H1 (cell line): ENCODE results near the gene RNU5D-1. TPM values are rescaled to one million over a fixed set of nuclear protein-coding genes. Genes with fewer than 3 reads are reported as not detected.

Experiments used
- CTCF ChIA-PET: fragments of 300-600 bp; sonication (Branson Sonifier 250); formaldehyde crosslinking; loops from one replicate; lab custom pipeline; 2021; ENCODE audit not compliant: partially characterized antibody; lab: Charles Lee
- POLR2A ChIA-PET: fragments of 300-600 bp; sonication (Branson Sonifier 250); formaldehyde crosslinking; loops from one replicate; lab custom pipeline; 2021; ENCODE audit warnings: inconsistent platforms; ENCODE audit not compliant: partially characterized antibody; lab: Charles Lee
- DNase-seq, 2 experiments: peaks; one replicate each; pipeline versions ENCODE4 v3.0.0 to v3.0.0-alpha.2; 2010 to 2022; ENCODE audit warnings: low spot score in 2 of 2, low read depth in 1 of 2, mixed read lengths in 1 of 2
- FAIRE-seq: peaks from 2 replicates; lab custom pipeline; 2011; peaks lifted over from hg19 to GRCh38; lab: Jason Lieb, UNC
- H2AFZ ChIP-seq: 2 replicates; pipeline ENCODE4 v1.8.1; 2012; ENCODE audit warnings: low read length, inconsistent platforms
- H2AK5ac ChIP-seq: 2 replicates; pipeline ENCODE4 v1.6.1; 2013; ENCODE audit warnings: low read depth, low read length
- H2BK120ac ChIP-seq: replicated peaks from 2 replicates; pipeline ENCODE3; 2013; ENCODE audit warnings: low read depth, low read length, inconsistent platforms
- H2BK12ac ChIP-seq: 2 replicates; pipeline ENCODE4 v1.6.1; 2013; ENCODE audit warnings: low read depth, low read length
- H2BK15ac ChIP-seq: 2 replicates; pipeline ENCODE4 v1.6.1; 2013; ENCODE audit warnings: low read length
- H2BK20ac ChIP-seq: 2 replicates; pipeline ENCODE4 v1.6.1; 2013; ENCODE audit warnings: low read length
- H2BK5ac ChIP-seq: 2 replicates; pipeline ENCODE4 v1.6.1; 2013; ENCODE audit warnings: low read depth, low read length
- H3K14ac ChIP-seq: 2 replicates; pipeline ENCODE4 v1.6.1; 2013; ENCODE audit warnings: inconsistent platforms; ENCODE audit not compliant: insufficient read length
- H3K18ac ChIP-seq: 2 replicates; pipeline ENCODE4 v1.6.1; 2013; ENCODE audit warnings: low read length; ENCODE audit errors: extremely low read depth
- H3K23ac ChIP-seq: 2 replicates; pipeline ENCODE4 v1.6.1; 2013; ENCODE audit warnings: inconsistent platforms; ENCODE audit not compliant: insufficient read length
- H3K23me2 ChIP-seq: 2 replicates; pipeline ENCODE4 v1.6.1; 2013; ENCODE audit warnings: low read depth, low read length
- H3K27ac ChIP-seq: 2 replicates; pipeline ENCODE4 v1.6.1; 2011; ENCODE audit warnings: low read depth, low read length, inconsistent platforms
- H3K27me3 ChIP-seq, 4 experiments: replicated peaks in 1 of 4; 1 replicate in 1 of 4; 2 replicates in 3 of 4; pipeline versions ENCODE4 v1.6.1 to v1.8.1; 2011 to 2013; ENCODE audit warnings: low read length in 3 of 4, mild to moderate bottlenecking in 3 of 4, inconsistent platforms in 2 of 4, mixed read lengths in 2 of 4, moderate library complexity in 1 of 4; ENCODE audit not compliant: control insufficient read depth in 3 of 4, insufficient read depth in 3 of 4; ENCODE audit errors: extremely low read depth in 1 of 4
- H3K36me3 ChIP-seq, 4 experiments: 2 replicates each; pipeline versions ENCODE4 v1.6.1 to v1.8.1; 2011 to 2013; ENCODE audit warnings: mild to moderate bottlenecking in 4 of 4, low read length in 3 of 4, moderate library complexity in 2 of 4, control low read depth in 1 of 4, inconsistent platforms in 1 of 4; ENCODE audit not compliant: insufficient read depth in 4 of 4, control insufficient read depth in 2 of 4
- H3K4ac ChIP-seq: replicated peaks from 2 replicates; pipeline ENCODE3; 2013; ENCODE audit warnings: low read length, low read depth, mixed read lengths, inconsistent platforms; ENCODE audit not compliant: insufficient read length
- H3K4me1 ChIP-seq, 4 experiments: replicated peaks in 1 of 4; 1 replicate in 1 of 4; 2 replicates in 3 of 4; pipeline versions ENCODE4 v1.6.1 to v1.8.1; 2011 to 2013; ENCODE audit warnings: low read length in 3 of 4, inconsistent platforms in 2 of 4, mixed read lengths in 1 of 4; ENCODE audit not compliant: insufficient read depth in 4 of 4, control insufficient read depth in 3 of 4
- H3K4me2 ChIP-seq, 2 experiments: 2 replicates each; pipeline versions ENCODE4 v1.6.1 to v1.8.1; 2011 to 2013; ENCODE audit warnings: low read depth in 2 of 2, low read length in 2 of 2, control low read depth in 1 of 2, inconsistent platforms in 1 of 2, mild to moderate bottlenecking in 1 of 2; ENCODE audit not compliant: insufficient read depth in 1 of 2
- H3K4me3 ChIP-seq, 4 experiments: fragments of 200-600, 300-600 bp in 1 of 4; sonication (generic), shearing (Covaris generic), sonication (Bioruptor Twin) in 1 of 4; 2 replicates each; pipeline versions ENCODE4 v1.5.1 to v1.8.1; 2011 to 2016; ENCODE audit warnings: low read length in 4 of 4, low read depth in 3 of 4, control low read depth in 2 of 4, inconsistent platforms in 2 of 4, mild to moderate bottlenecking in 2 of 4, mixed read lengths in 1 of 4, moderate library complexity in 1 of 4; ENCODE audit not compliant: insufficient read depth in 2 of 4; ENCODE audit errors: extremely low read depth in 1 of 4
- H3K56ac ChIP-seq: replicated peaks from 2 replicates; pipeline ENCODE3; 2013; ENCODE audit warnings: low read depth, mild to moderate bottlenecking, mixed read lengths, low read length, inconsistent platforms; ENCODE audit not compliant: insufficient read length
- H3K79me1 ChIP-seq: 2 replicates; pipeline ENCODE4 v1.6.1; 2013; ENCODE audit warnings: low read depth, low read length, control low read depth
- H3K79me2 ChIP-seq, 2 experiments: 2 replicates each; pipeline versions ENCODE4 v1.6.1 to v1.8.1; 2012 to 2013; ENCODE audit warnings: low read length in 2 of 2, mild to moderate bottlenecking in 2 of 2, inconsistent platforms in 1 of 2; ENCODE audit not compliant: insufficient read depth in 2 of 2, control insufficient read depth in 1 of 2
- H3K9ac ChIP-seq, 4 experiments: replicated peaks in 1 of 4; 1 replicate in 1 of 4; 2 replicates in 3 of 4; pipeline versions ENCODE4 v1.6.1 to v1.8.1; 2011 to 2013; ENCODE audit warnings: low read depth in 3 of 4, low read length in 3 of 4, control low read depth in 2 of 4, mild to moderate bottlenecking in 2 of 4, moderate library complexity in 2 of 4, inconsistent platforms in 1 of 4; ENCODE audit errors: extremely low read depth in 1 of 4
- H3K9me3 ChIP-seq, 2 experiments: 2 replicates each; pipeline versions ENCODE4 v1.6.1 to v1.8.1; 2012 to 2013; ENCODE audit warnings: mild to moderate bottlenecking in 2 of 2, moderate library complexity in 2 of 2, control low read depth in 1 of 2, inconsistent platforms in 1 of 2, low read depth in 1 of 2, low read length in 1 of 2, mixed read lengths in 1 of 2; ENCODE audit not compliant: insufficient read depth in 2 of 2
- H4K20me1 ChIP-seq, 2 experiments: replicated peaks in 1 of 2; 2 replicates each; pipeline versions ENCODE3 to v1.8.1; 2011 to 2013; ENCODE audit warnings: inconsistent platforms in 2 of 2, low read length in 2 of 2, mild to moderate bottlenecking in 1 of 2; ENCODE audit not compliant: insufficient read depth in 2 of 2, control insufficient read depth in 1 of 2
- H4K5ac ChIP-seq: 2 replicates; pipeline ENCODE4 v1.6.1; 2013; ENCODE audit warnings: low read length, low read depth, mixed read lengths, inconsistent platforms; ENCODE audit not compliant: insufficient read length
- H4K8ac ChIP-seq: 2 replicates; pipeline ENCODE4 v1.8.0; 2013; ENCODE audit warnings: mild to moderate bottlenecking, moderate library complexity, low read length, inconsistent platforms; ENCODE audit not compliant: insufficient read depth; ENCODE audit errors: extremely low read depth
- H4K91ac ChIP-seq: replicated peaks from 2 replicates; pipeline ENCODE3; 2013; ENCODE audit warnings: low read length, mixed read lengths, inconsistent platforms; ENCODE audit not compliant: insufficient read length
- BACH1 ChIP-seq: IDR thresholded peaks from 2 replicates; pipeline ENCODE4 v1.6.1; 2012; ENCODE audit warnings: low read length, improper control_type of control experiment
- BRCA1 ChIP-seq: IDR thresholded peaks from 2 replicates; pipeline ENCODE4 v1.6.1; 2012; ENCODE audit warnings: low read depth, low read length, improper control_type of control experiment
- CEBPB ChIP-seq: IDR thresholded peaks from 2 replicates; pipeline ENCODE4 v1.6.1; 2012; ENCODE audit warnings: low read depth, low read length
- CREB1 ChIP-seq: IDR thresholded peaks from 2 replicates; pipeline ENCODE4 v1.6.1; 2012; ENCODE audit warnings: inconsistent platforms
- EGR1 ChIP-seq: IDR thresholded peaks from 2 replicates; pipeline ENCODE4 v1.6.1; 2011; ENCODE audit warnings: low read depth, low read length, borderline replicate concordance
- EZH2 ChIP-seq: fragments of 200-600 bp; sonication (generic); IDR thresholded peaks from 2 replicates; pipeline ENCODE4 v1.7.1; 2012; ENCODE audit warnings: low read depth, mild to moderate bottlenecking, moderate library complexity, low read length, inconsistent platforms; ENCODE audit not compliant: severe bottlenecking
- HDAC6 ChIP-seq: IDR thresholded peaks from one replicate; pipeline ENCODE4 v1.7.1; 2012; ENCODE audit warnings: low read depth, mild to moderate bottlenecking, inconsistent platforms, low read length, moderate library complexity
- JUN ChIP-seq: IDR thresholded peaks from 2 replicates; pipeline ENCODE4 v1.6.1; 2011; ENCODE audit warnings: low read depth, mild to moderate bottlenecking, improper control_type of control experiment, low read length
- KDM1A ChIP-seq: fragments of 200-600, 300-600 bp; sonication (generic); IDR thresholded peaks from 2 replicates; pipeline ENCODE4 v1.7.1; 2016; ENCODE audit warnings: mild to moderate bottlenecking, low read length, borderline replicate concordance
- MAFK ChIP-seq: IDR thresholded peaks from 2 replicates; pipeline ENCODE4 v1.6.1; 2012; ENCODE audit warnings: low read depth, mild to moderate bottlenecking, improper control_type of control experiment, low read length
- MAX ChIP-seq: IDR thresholded peaks from 2 replicates; pipeline ENCODE4 v1.6.1; 2012; ENCODE audit warnings: inconsistent platforms
- POLR2AphosphoS5 ChIP-seq: IDR thresholded peaks from 2 replicates; pipeline ENCODE4 v1.6.1; 2011; ENCODE audit warnings: low read depth, low read length
- RBBP5 ChIP-seq: IDR thresholded peaks from 2 replicates; pipeline ENCODE4 v1.7.1; 2012; ENCODE audit warnings: low read depth, mild to moderate bottlenecking, inconsistent platforms, low read length, moderate library complexity, borderline replicate concordance
- RXRA ChIP-seq: IDR thresholded peaks from 2 replicates; pipeline ENCODE4 v1.6.1; 2011; ENCODE audit warnings: low read depth, mild to moderate bottlenecking, low read length, moderate library complexity; ENCODE audit not compliant: insufficient read depth
- SIRT6 ChIP-seq: IDR thresholded peaks from one replicate; pipeline ENCODE4 v1.7.1; 2012; ENCODE audit warnings: low read length, inconsistent platforms
- TAF7 ChIP-seq: optimal IDR thresholded peaks from 2 replicates; pipeline ENCODE3; 2011; ENCODE audit warnings: low read depth, mild to moderate bottlenecking, inconsistent platforms, low read length, moderate library complexity, borderline replicate concordance
- WGBS, 2 experiments: shearing (Covaris generic) in 1 of 2; methylation state at CpG; one replicate each; pipeline versions ENCODE4 v1.1.6 to v1.1.7; 2013 to 2015; ENCODE audit warnings: low lambda C conversion rate in 2 of 2, mixed read lengths in 2 of 2, inconsistent platforms in 1 of 2, low coverage in 1 of 2, missing lambda C conversion rate in 1 of 2; ENCODE audit not compliant: insufficient replicate concordance in 2 of 2, insufficient coverage in 1 of 2, insufficient read length in 1 of 2; ENCODE audit errors: extremely low coverage in 1 of 2, missing lambda C conversion rate in 1 of 2; 5-methylcytosine and 5-hydroxymethylcytosine counted together
- polyA plus RNA-seq, 7 experiments: library from polyadenylated mRNA; depleted of rRNA in 3 of 7; stranded (reverse) in 5 of 7; unstranded in 2 of 7; fragments of >200 nt in 5 of 7; fragments of 200-250 nt in 2 of 7; gene quantifications; 1 replicate in 5 of 7; 2 replicates in 1 of 7; 4 replicates in 1 of 7; pipeline versions ENCODE4 v1.2.1 to v1.2.3, GENCODE V29; 2011 to 2013; ENCODE audit warnings: missing spikeins in 2 of 7, mixed read lengths in 2 of 7
- total RNA-seq: library from RNA; stranded (reverse); fragmentation: NEBNext Ultra II Directional; extraction: Animal tissue kit (Norgen Biotek cat#: 25700); gene quantifications from 2 replicates; pipeline ENCODE4 v1.2.1, GENCODE V29; 2021

The RNU5D-1 gene
- total and polyA plus RNA-seq, 2 of the 8 experiments (the other 6 are each of a cell fraction or from before 2014, with no cell fraction given): under 0.01 TPM; not detected in 1

GRCh38 chr1:44696101-44696500 is 34.9 kb downstream of the RNU5D-1 start:
- Histone ChIP-seq H3K4me1 (no peaks in the 10 kb centered on the region), H3K79me2 (no peaks in the 10 kb centered on the region), H2AFZ (no peak overlapping the region), H3K4ac (no peak overlapping the region), H3K36me3 (no peaks in the 10 kb centered on the region), H4K8ac (no peak overlapping the region), H3K18ac (no peak overlapping the region), H4K5ac (no peak overlapping the region), H2AK5ac (no peak overlapping the region), H4K91ac (no peak overlapping the region), H3K4me2 (no peak overlapping the region), H3K9me3 (no peaks in the 10 kb centered on the region), H2BK5ac (no peak overlapping the region), H3K27ac (no peak overlapping the region), H3K9ac (no peak overlapping the region), H2BK20ac (no peak overlapping the region), H2BK12ac (no peak overlapping the region), H3K4me3 (no peak overlapping the region), H3K23ac (no peak overlapping the region), H3K56ac (no peak overlapping the region), H4K20me1 (no peaks in the 10 kb centered on the region), H3K23me2 (no peaks in the 10 kb centered on the region), H3K27me3 (no peaks in the 10 kb centered on the region), H3K79me1 (no peaks in the 10 kb centered on the region), H2BK15ac (no peak overlapping the region), H2BK120ac (no peak overlapping the region), H3K14ac (no peak overlapping the region)
- DNase-seq: no peak
- CTCF ChIA-PET: interaction anchor here (1.2 to 2.2 kb wide), 4 partner anchors 11 to 21 kb away, joined by 4 to 15 read pairs (median 6); no protein-coding TSS in a partner anchor
- FAIRE-seq: no peak
- WGBS, 2 experiments: 86% methylated on average over 3 of the region's 3 CpGs; no CpG with 5 or more reads in 1 of the 2 experiments
- POLR2A ChIA-PET: interaction anchor here (0.8 to 2.3 kb wide), 8 partner anchors 10 to 123 kb away, joined by 3 to 12 read pairs (median 4); partner anchors contain the start of gene RNU5D-1
- no peak for TF ChIP-seq MAX
- no peak for TF ChIP-seq KDM1A
- no peak for TF ChIP-seq RBBP5
- no peak for TF ChIP-seq POLR2AphosphoS5
- TF ChIP-seq BACH1: no peak
- TF ChIP-seq JUN: no peak
- no peak for TF ChIP-seq CREB1
- no peak for TF ChIP-seq HDAC6
- no peak for TF ChIP-seq MAFK
- no peak for TF ChIP-seq RXRA
- TF ChIP-seq BRCA1: no peak
- no peak for TF ChIP-seq TAF7
- TF ChIP-seq EGR1: no peak
- TF ChIP-seq SIRT6: no peak
- no peak for TF ChIP-seq EZH2
- no peak for TF ChIP-seq CEBPB
